ENCODE data around the gene OASL. TPM values are rescaled to one million over a fixed set of nuclear protein-coding genes. Genes with fewer than 3 reads are reported as not detected.
"Not testable (repeated sequence)": the region's sequence is repeated elsewhere in the genome, so short reads cannot be mapped to it uniquely, and the experiment has no call there.

OASL gene, protein sequence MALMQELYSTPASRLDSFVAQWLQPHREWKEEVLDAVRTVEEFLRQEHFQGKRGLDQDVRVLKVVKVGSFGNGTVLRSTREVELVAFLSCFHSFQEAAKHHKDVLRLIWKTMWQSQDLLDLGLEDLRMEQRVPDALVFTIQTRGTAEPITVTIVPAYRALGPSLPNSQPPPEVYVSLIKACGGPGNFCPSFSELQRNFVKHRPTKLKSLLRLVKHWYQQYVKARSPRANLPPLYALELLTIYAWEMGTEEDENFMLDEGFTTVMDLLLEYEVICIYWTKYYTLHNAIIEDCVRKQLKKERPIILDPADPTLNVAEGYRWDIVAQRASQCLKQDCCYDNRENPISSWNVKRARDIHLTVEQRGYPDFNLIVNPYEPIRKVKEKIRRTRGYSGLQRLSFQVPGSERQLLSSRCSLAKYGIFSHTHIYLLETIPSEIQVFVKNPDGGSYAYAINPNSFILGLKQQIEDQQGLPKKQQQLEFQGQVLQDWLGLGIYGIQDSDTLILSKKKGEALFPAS
- 10 to 100 TPM in 1 of 2 donors, 1 to 10 TPM in 1; 7.1 to 16.6 TPM for total RNA-seq
- long read RNA-seq, transcript OASL-201 (6 exons, 3,266 nt): major isoform, 28 of 32 reads
- long read RNA-seq, partial matches to known transcripts: 0 of 32 reads
- long read RNA-seq, other reads (novel, unspliced or antisense): 1 of 32 reads

DNA sequence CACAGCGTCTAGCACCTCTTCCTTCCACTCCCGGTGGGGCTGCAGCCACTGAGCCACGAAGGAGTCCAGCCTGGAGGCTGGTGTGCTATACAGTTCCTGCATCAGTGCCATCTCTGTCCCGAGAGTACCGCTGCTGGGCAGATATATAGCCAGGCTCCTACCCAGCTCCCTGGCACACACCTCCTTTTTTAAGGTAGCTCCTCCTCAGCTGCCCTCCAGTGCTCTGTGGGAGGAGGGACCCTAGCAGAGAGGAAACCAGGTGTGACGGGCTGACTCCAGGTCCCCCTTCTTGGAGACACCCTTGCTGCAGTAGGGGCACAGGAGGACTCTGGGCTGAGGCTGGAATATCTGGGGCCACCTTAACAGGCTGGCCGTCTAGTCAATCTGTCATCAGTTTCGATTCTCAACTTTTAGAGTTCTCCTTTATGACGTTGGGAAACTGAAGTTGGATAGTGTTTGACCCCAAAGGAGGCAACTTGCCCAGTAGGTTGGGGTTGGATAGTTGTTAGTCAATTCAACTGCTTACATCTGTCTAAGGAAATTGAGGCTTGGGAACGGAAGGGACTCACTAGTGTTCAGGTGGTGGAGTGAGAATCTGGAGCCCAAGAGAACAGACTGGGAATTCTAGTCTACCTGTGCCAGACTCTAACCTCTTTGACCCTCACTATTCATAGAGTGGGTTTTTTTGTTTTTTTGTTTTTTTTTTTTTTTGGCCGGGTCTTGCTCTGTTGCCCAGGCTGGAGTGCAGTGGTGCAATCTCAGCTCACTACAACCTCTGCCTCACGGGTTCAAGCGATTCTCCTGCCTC is at the start of gene OASL:
Gene OASL, minus strand, starts transcription at position 386 of the 808 bp plus-strand sequence. Its CDS starts 275 bp downstream, at position 111.
- ATAC-seq: peak; percentile 90
- DNase-seq: peak; percentile 69 to 73
- intact Hi-C loops (cut with DNase I, micrococcal nuclease): no loop called here

DNA sequence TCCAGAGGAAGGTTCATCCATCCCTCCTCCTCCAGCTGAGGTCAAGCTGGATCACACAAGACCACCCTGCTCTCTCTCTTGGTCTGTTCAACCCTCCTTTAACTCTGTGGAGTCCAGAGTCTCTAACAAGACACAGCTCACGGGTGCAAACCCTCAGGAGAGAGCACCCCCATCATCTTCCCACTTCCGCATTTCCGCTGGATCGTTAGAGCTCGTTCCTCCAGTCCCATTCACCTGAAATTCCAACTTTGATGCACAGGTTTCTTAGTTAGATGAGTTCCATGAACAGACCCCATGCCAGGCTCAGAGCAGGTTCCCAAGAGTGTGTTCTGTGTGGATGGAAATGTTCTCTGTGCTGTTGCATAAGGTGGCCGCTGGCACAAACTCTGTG is 49.1 kb upstream of the OASL start:
- no peak for DNase-seq
- ATAC-seq: no peak
- intact Hi-C loops (cut with DNase I, micrococcal nuclease): no loop called here

DNA sequence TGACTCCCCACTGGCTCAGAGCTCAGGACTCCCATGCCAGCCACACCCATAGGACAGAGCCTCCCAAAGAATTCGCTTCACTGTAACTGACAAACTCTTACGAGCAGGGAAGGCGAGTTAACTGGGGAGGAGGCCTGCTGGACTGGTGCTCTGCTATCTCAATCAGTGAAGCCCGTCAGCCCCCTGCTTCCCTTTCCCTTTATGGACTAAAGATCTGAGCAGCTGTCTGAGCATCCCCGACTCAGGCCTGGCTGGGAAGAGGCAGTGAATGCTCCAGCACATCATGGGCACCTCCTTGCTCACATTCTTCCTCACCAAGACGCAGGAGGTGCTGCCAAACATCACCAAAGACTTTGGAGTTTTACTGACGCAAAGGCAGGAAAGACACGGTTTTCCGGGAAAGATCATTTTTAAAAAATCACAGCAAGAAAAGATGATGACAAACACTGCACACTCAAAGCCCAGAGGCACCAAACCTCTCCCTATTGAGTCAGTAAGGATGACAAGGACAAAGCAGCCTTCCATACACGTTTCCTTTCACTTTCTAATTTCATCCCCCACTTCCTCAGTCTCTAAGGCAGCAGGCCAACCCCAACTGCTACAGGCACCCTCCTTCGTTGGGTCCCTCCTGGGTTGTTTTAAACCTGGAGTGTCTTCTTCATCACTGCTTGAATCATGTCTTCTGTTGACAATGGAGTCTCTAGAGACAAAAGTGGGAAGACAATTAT is 48.6 kb upstream of the OASL start:
- intact Hi-C loops (cut with DNase I, micrococcal nuclease): no loop called here
- DNase-seq: no peak
- ATAC-seq: no peak

DNA sequence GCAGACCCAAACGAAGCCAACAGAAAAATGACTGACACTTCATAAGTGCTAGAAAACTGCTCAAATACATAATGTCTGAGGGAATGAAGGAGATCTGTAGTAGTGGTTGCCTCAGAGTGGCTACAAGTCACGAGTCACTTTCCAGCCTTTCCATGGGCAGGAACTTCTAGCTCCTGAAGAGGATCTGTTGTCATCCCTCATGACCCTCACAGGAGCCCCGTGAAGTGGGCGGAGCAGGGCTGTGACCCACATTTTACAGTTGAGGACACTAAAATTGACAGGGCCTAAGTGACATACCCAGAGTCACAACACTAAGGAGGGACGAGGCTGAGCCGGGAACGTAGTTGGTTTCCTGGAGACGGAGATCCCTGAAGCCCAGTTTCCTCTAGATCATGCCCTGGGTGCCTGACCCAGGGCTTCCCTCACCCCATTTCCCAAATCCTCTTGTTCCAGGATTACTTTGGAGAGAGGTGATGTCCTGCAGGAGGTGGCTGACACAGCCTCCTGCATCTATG is 47.8 kb upstream of the OASL start:
- DNase-seq (no peak), ATAC-seq (no peak)
- intact Hi-C loops (cut with DNase I, micrococcal nuclease): no loop called here

DNA sequence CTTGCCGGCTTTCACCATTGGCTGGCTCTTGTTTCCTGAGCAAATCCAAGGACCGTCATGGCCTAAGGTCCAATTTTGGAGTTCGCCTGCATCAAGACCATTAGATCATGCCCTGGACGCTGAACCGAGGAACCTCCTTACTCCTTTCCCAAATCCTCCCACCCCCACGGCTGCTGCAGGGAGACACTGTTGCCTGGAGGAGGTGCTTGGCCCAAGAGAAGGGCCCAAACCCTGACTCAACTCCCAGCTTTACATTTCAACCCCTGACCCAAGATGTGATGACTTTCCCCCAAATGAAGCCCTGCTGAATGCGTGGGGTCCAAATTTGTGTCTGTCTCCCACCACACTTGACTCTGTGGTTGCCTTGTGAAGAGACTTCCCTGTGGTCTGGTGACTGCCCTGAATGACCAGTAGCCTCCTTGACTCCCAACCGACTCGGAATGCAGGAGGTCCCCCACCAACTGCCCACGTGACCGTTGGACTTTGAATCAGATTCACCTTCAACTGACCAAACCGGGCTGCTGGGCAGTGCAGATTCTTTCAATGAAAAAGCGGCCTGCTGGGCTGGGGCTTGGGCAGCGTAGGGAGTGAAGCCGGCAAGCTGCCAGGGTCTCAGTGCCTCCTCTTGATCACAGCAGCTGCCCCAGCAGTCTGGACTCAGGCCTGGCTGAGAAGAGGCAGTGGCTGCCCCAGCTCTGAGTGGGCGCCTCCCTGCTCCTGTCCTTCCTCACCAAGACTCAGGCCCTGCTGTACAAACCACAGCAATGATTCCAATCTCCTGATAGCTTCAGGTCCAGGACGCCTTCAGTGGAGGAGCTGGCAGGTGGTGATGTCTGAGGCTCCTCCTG is 46.7 kb upstream of the OASL start:
- ATAC-seq (no peak), DNase-seq (no peak)
- intact Hi-C loops (cut with DNase I, micrococcal nuclease): no loop called here

DNA sequence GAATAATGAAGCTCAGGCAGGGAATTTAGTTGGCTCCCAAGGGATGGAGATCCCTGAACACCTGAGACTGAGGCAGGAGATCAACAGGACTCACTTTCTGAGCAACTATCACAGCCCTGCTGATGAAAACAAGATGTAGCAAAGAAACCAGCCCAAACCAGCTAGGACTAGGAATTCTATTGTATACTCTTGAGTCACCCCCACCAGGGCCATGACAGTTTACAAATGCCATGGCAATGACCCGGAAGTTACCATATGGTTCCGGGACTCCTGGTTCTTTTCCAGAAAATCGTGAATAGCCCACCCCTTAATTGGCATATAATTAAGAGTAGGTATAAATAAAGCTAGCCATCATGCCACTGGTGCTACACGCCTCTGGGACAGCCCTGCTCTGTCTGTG is 46.0 kb upstream of the OASL start:
- DNase-seq (no peak), ATAC-seq (no peak)
- intact Hi-C loops (cut with DNase I, micrococcal nuclease): no loop called here

DNA sequence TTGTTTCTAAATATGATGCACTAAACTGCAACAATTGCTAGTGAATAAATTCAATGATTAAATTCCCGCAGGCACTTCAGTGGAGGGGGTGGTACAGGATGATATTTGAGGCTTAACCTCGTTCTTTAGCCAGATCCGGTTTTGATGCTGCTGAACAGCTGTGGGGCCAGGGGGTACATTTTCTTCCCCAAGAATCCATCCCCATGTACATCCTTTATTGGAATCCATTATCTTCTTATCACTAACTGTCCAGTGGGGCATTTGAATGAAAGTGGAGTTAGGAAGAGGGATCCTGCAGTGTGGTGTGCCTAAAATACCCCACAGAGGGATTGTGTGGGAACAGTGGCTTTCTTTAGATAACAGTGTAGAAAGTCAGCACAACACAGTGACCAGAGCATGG is 45.2 kb upstream of the OASL start:
- ATAC-seq (no peak), DNase-seq (no peak)
- intact Hi-C loops (cut with DNase I, micrococcal nuclease): no loop called here

DNA sequence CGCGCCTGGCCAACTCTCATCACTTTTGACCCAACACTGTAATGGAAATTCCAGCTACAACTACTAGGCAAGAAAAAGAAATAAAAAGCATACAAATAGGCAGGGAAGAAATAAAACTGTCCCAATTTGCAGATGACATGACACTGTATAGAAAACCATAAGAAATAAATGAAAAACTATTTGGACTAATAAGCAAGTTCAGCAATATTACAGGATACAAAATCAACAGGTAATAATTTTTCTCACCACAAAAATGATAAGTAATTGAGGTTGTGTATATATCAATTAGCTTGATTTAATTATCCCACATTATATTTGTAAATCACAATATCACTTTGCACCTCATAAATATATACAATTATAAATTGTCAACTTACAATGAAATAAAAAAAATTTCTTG is 41.9 kb upstream of the OASL start:
- intact Hi-C loops (cut with DNase I, micrococcal nuclease): no loop called here
- ATAC-seq (no peak), DNase-seq (no peak)

DNA sequence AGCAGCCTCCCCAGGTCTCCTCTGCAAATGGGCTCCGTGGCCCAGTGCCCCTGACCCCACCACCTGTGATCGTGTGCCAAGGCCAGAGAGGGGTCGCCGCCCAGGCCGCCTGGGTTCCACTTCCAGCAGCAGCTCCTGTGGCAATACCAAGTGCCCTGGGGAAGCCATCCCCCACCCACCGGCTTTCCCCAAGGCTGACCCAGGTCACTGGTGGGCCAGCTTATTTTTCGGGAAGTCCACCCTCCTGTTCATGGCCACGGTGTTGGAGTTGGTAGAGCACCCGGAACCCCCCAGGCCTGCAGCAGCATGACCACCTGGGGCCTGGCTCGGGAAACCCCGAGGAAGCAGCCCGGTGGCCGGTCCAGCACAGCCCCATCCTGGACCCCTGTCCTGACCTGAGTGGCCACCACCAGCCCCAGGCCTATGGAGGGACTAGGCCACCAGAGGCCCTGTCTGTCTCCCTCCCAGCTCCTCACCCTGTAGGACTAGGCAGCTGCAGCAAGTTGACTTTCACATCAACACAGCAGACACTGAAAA is 40.8 kb upstream of the OASL start:
- no peak for ATAC-seq
- intact Hi-C loops (cut with DNase I, micrococcal nuclease): no loop called here
- no peak for DNase-seq

DNA sequence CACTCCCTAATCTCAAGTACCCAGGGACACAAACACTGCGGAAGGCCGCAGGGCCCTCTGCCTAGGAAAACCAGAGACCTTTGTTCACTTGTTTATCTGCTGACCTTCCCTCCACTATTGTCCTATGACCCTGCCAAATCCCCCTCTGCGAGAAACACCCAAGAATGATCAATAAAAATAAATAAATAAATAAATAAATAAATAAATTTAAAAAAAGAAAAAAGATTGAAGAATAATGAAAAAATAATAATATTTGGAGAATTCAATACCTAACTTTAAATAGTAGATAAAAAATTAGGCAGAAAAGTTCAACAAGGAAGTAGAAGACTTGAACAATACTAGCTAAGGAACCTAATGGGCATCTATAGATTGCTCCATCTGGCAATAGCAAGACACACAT is 38.4 kb upstream of the OASL start:
- DNase-seq; ATAC-seq; intact Hi-C loops (cut with DNase I, micrococcal nuclease): not testable (repeated sequence)

DNA sequence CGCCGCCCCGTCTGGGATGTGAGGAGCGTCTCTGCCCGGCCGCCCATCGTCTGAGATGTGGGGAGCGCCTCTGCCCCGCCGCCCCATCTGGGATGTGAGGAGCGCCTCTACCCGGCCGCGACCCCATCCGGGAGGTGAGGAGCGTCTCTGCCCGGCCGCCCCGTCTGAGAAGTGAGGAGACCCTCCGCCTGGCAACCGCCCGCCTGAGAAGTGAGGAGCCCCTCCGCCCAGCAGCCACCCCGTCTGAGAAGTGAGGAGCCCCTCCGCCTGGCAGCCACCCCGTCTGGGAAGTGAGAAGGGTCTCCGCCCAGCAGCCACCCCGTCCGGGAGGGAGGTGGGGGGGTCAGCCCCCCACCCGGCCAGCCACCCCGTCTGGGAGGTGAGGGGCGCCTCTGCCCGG is 36.9 kb upstream of the OASL start:
- DNase-seq; intact Hi-C loops (cut with DNase I, micrococcal nuclease); ATAC-seq: not testable (repeated sequence)

DNA sequence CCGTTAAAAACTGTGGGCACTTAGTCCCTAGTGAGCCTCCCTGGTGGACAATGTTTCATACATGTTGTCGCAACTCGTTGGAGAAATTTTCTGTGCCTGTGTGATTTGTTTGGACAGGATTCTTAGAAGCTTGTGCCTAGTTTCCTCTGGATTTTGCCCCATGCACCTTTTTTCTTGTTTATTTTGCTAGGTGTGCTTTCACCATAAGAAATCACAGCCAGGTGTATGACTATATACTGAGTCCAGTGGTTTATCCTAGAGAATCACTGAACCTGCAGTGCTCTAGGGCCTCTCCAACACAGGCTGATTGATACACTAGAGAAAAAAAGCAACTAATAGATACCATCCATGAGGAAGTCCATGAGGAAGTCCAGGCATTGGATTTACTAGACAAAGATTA is 33.1 kb upstream of the OASL start:
- DNase-seq (no peak), ATAC-seq (no peak)
- intact Hi-C loops (cut with DNase I, micrococcal nuclease): no loop called here

DNA sequence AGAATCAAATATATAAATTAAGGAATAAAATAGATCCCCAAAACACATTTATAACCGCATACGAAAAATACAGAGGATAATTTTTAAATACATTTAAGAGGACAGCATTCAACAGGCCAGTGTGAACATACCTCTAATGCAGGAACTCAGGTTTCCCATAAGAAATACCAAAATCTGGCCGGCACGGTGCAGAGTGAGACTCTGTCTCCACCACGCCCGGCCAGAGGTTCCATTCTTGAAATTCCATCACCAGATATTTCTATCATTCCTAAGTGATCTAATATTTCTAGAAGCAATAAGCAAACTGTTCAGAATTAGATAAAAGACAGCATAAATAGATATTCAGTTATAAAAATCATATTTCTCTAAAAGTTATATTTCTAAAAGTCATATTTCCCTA is 30.2 kb upstream of the OASL start:
- intact Hi-C loops (cut with DNase I, micrococcal nuclease): no loop called here
- DNase-seq: no peak
- no peak for ATAC-seq

DNA sequence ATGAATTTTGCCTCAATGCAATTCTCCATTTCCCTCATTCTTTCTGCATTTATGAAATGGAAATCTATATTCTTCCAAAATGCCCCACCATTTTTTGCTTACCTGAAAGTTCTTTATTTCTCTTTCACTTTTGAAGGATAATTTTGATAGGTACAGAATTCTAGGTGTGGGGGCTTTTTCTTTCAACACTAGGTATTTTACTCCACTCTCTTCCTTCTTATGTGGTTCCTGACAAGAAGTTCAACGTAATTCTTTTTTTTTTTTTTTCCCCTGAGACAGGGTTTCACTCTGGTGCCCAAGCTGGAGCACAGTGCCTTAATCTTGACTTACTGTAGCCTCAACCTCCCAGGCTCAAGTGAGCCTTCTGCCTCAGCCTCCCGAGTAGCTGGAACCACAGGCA is 26.3 kb upstream of the OASL start:
- intact Hi-C loops (cut with DNase I, micrococcal nuclease): no loop called here
- DNase-seq: no peak
- ATAC-seq: no peak

DNA sequence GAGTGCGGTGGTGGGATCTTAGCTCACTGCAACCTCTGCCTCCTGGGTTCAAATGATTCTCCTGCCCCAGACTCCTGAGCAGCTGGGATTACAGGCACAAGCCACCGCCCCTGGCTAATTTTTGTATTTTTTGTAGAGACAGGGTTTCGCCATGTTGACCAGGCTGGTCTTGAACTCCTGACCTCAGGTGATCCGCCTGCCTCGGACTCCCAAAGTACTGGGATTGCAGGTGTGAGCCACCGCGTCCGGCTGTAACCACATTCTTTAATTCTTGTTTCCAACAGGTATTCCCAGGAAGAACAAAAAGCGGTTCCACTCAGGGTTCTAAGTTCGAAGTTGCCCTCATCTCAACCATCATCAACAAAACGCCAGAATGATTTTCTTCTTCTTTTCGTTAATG is 25.5 kb upstream of the OASL start:
- intact Hi-C loops (cut with DNase I, micrococcal nuclease); DNase-seq; ATAC-seq: not testable (repeated sequence)

DNA sequence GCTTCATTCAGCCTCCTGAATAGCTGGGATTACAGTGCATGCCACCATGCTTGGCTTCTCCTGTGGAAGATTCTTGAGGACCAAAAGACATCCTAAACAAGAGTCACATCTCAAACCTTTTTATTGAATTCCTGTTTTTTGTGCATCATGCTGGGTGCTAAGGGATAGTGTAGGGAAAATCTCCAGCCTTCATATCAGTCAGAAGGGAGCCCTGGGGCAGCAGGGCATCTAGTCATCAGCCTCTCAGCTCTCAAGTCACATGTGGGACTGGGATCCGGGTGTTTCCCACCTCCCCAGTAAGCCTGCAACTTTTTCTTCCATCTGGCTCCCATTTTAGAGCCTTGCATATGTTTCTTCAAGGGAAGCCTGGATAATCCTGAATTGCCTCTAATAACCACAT is 25.1 kb upstream of the OASL start:
- no peak for DNase-seq
- no peak for ATAC-seq
- intact Hi-C loops (cut with DNase I, micrococcal nuclease): no loop called here

DNA sequence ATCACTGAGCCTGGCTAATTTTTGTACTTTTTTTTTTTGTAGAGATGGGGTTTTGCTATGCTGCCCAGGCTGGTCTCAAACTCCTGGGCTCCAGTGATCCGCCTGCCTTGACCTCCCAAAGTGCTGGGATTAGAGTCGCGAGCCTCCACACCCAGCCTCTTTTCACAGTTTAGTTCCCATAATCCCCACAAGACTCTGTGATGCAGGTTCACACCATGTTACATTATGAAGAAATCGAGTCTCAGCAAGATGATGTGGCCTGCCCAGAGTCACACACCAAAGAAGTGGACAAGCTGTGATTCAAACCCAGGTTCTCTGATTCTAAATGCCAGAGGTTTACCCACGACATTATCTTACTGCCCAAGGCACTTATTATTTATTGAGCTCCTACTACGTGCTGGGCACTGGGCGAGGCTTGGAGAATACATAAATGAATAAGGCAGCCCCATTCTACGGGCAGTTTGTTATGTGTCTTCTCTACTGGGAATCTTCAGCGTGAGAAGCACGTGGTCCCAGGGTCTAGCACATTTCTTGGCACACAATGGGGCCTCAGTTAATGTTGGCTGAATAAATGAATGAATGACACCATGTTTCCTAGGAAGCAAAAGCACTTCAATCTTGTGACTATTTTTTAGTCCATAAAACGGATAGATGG is 23.5 kb upstream of the OASL start:
- ATAC-seq (no peak), DNase-seq (no peak)
- intact Hi-C loops (cut with DNase I, micrococcal nuclease): no loop called here

All from left colon (tissue), 2 donors.